Activated T-cell treated with anti-CD3 and anti-CD28 coated beads, Interleukin-2, amount 50 U/mL, for 24 hours (primary cell): ENCODE data around the gene CLPTM1.
"Not testable (repeated sequence)": the region's sequence is repeated elsewhere in the genome, so short reads cannot be mapped to it uniquely, and the experiment has no call there.

ENCODE experiments used
- DNase-seq: peaks from one replicate; pipeline ENCODE4 v3.0.0-alpha.2; 2020
- H3K27ac Mint-ChIP-seq: 2 replicates; pipeline ENCODE4 v1.8.0; 2020; ENCODE audit warnings: mild to moderate bottlenecking, mixed read lengths
- H3K27me3 Mint-ChIP-seq: 2 replicates; pipeline ENCODE4 v1.8.0; 2020; ENCODE audit warnings: mixed read lengths
- H3K36me3 Mint-ChIP-seq: 2 replicates; pipeline ENCODE4 v1.8.0; 2020; ENCODE audit warnings: low read depth, mixed read lengths
- H3K4me1 Mint-ChIP-seq: 2 replicates; pipeline ENCODE4 v1.8.0; 2020; ENCODE audit warnings: low read depth, mixed read lengths
- H3K4me3 Mint-ChIP-seq: 2 replicates; pipeline ENCODE4 v1.8.0; 2020; ENCODE audit warnings: mild to moderate bottlenecking, moderate library complexity, mixed read lengths
- H3K9me3 Mint-ChIP-seq: 2 replicates; pipeline ENCODE4 v1.8.0; 2020; ENCODE audit warnings: mixed read lengths

Gene CLPTM1

DNA sequence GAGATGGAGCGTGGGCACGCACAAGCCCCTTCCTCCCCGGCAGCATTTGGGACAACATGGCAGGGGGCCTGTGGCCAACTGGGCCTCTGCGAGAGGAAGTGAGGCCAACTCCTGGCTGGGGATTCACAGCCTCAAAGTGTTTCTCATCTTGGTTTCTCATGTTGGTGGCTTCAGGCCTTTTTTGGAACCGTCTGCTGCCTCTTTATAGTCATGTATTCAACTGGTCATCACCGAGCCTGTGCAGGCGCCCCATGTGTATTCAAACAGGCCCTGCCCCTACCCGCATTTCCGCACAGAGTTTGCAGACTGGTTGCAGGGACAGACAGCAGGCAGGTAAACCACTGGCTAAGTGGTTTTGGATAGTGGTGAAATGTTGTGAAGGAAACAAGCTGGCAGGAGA, 28.8 kb downstream of the CLPTM1 start:
- H3K27ac Mint-ChIP-seq: peak overlapping the region; percentile 15
- peaks cover 73% of the 10 kb centered on the region for H3K36me3 Mint-ChIP-seq
- no peaks in the 10 kb centered on the region for H3K27me3 Mint-ChIP-seq
- no peak for DNase-seq
- no peaks in the 10 kb centered on the region for H3K9me3 Mint-ChIP-seq
- no peak overlapping the region for H3K4me3 Mint-ChIP-seq
- no peaks in the 10 kb centered on the region for H3K4me1 Mint-ChIP-seq

DNA sequence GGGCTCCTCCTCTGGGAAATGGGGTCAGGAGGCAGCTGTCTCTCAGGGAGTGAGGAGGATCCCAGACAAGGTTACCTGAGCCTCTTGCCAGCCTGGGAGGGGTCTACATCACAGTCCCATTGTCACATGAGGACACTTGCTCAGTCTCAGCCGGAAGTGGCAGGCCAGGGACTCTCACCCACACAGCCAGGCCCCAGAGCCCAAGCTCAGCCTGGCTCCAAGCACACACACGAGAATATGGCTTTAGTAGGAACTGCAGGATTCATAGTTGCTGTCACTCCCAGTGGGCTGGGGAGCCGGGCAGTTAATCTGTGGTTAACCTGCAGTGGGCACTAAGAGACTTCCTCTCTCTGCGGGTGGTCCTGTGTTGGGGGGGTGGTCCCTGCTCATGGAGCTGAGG, 30.3 kb downstream of the CLPTM1 start:
- Mint-ChIP-seq H3K4me3 (no peak overlapping the region), H3K27me3 (no peaks in the 10 kb centered on the region), H3K36me3 (peaks cover 74% of the 10 kb centered on the region), H3K4me1 (no peaks in the 10 kb centered on the region), H3K27ac (peak overlapping the region; percentile 4), H3K9me3 (no peaks in the 10 kb centered on the region)
- DNase-seq: no peak

DNA sequence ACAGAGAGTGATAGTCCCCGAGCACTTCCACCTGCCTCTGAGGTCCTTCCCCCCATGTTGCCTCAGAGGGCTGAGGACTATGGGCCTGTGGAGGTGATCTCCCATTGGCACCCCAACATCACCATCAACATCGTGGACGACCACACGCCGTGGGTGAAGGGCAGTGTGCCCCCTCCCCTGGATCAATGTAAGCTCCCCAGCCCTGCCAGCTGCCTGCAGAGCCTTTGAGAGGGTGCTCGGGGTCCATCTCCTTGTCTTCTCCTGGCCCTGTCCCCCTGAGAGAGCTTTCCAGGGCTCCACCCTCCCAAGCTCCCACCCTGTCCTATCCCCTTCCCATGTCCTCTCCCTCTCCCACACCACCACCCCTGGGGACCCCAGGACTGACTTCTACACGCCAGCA, 31.2 kb downstream of the CLPTM1 start:
- no peaks in the 10 kb centered on the region for H3K27me3 Mint-ChIP-seq
- no peak for DNase-seq
- H3K9me3 Mint-ChIP-seq: no peaks in the 10 kb centered on the region
- no peak overlapping the region for H3K4me3 Mint-ChIP-seq
- H3K27ac Mint-ChIP-seq: peak overlapping the region; percentile 44
- peaks cover 83% of the 10 kb centered on the region for H3K36me3 Mint-ChIP-seq
- H3K4me1 Mint-ChIP-seq: no peaks in the 10 kb centered on the region

DNA sequence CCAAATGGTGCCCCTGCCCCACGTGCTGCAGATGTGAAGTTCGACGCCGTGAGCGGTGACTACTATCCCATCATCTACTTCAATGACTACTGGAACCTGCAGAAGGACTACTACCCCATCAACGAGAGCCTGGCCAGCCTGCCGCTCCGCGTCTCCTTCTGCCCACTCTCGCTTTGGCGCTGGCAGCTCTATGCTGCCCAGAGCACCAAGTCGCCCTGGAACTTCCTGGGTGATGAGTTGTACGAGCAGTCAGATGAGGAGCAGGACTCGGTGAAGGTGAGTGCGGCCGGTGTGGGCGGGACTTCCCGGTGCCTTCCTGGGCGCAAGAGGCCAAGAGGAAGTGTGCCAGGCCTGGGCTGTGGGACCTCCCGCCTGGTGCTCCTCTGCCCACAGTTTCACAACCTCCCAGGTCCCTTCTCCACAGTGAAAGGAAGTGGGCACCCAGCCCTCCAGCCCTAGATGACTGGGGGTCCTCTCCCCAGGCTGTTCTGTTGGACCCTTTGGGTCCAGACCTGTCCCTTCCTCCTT, 32.0 kb downstream of the CLPTM1 start:
- H3K27ac Mint-ChIP-seq: peak overlapping the region; percentile 74
- H3K9me3 Mint-ChIP-seq: no peaks in the 10 kb centered on the region
- peaks cover 85% of the 10 kb centered on the region for H3K36me3 Mint-ChIP-seq
- DNase-seq: no peak
- H3K4me1 Mint-ChIP-seq: no peaks in the 10 kb centered on the region
- H3K4me3 Mint-ChIP-seq: no peak overlapping the region
- H3K27me3 Mint-ChIP-seq: no peaks in the 10 kb centered on the region

DNA sequence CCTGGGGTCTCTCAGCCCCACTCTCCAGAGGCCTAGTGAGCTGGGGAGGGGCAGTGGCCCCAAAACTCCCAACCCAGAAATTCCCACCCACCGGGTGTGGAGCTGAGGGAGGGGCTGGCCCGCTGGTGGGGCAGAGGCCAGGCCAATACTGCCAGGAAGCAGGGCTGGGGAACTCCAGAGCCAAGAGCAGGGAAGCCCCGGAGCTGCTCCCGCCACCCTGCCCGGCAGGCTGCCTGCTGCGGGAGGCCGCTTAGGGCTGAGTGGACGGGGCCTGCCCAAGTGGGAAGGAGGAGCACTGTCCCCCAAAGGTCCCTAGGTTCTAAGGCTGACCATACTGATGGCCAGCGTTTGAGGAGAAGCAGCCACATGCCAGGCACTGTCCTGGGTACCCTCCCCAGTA, 33.1 kb downstream of the CLPTM1 start:
- H3K36me3 Mint-ChIP-seq: peaks cover 80% of the 10 kb centered on the region
- H3K4me3 Mint-ChIP-seq: no peak overlapping the region

DNA sequence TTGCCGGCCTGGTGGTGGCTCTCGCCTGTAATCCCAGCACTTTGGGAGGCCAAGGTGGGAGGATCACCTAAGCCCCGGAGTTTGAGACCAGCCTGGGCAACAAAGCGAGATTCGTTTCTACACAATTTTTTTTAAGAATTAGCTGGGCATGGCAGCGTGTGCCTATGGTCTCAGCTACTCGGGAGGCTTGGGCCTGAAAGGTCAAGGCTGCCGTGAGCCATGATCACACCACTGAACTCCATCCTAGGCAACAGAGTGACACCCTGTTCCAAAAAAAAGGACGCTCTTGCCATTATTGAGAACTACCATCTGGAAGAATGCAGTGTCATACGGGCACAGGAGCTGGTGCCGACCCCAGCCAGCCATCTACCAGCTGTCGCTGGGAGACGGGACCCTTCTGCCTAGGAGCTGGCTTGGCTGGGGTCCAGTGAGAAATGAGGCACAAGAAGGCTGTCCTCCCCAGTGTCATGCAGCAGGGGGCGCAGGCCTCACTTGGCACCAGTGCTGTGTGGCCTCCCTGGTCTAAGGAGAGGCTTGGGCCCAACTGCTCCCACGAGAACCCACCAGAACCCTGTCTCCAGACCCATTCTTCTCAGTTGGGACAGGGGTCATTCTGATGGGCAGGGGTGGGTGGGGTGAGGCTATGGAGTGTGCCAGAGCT, 33.8 kb downstream of the CLPTM1 start:
- Mint-ChIP-seq H3K27ac (peak overlapping the region; percentile 11), H3K4me1 (no peaks in the 10 kb centered on the region), H3K36me3 (peaks cover 86% of the 10 kb centered on the region), H3K4me3 (no peak overlapping the region), H3K9me3 (no peaks in the 10 kb centered on the region), H3K27me3 (no peaks in the 10 kb centered on the region)
- peak; percentile 75 for DNase-seq

More for the DNA sequence above, 33.1 kb downstream of the CLPTM1 start:
- Mint-ChIP-seq H3K4me1 (no peaks in the 10 kb centered on the region), H3K27me3 (no peaks in the 10 kb centered on the region), H3K27ac (no peak overlapping the region), H3K9me3 (no peaks in the 10 kb centered on the region)
- no peak for DNase-seq

DNA sequence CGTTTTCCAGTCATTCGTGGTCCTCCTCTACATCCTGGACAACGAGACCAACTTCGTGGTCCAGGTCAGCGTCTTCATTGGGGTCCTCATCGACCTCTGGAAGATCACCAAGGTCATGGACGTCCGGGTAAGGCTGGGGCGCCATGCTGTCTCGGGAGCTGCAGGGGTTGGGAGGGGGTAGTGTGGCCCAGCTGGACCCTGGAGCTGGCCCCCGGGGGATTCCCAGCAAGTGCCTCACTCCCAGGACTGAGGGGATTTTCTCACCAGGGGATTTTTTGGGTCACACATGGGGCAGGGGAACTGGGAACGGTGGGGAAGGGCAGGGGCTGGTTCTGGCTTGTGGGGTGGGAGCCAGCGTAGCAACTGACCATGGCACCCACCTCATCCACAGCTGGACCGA, 35.3 kb downstream of the CLPTM1 start:
- H3K27ac Mint-ChIP-seq: peak overlapping the region; percentile 44
- no peaks in the 10 kb centered on the region for H3K9me3 Mint-ChIP-seq
- DNase-seq: no peak
- no peak overlapping the region for H3K4me3 Mint-ChIP-seq
- no peaks in the 10 kb centered on the region for H3K4me1 Mint-ChIP-seq
- H3K36me3 Mint-ChIP-seq: peaks cover 78% of the 10 kb centered on the region
- no peaks in the 10 kb centered on the region for H3K27me3 Mint-ChIP-seq

DNA sequence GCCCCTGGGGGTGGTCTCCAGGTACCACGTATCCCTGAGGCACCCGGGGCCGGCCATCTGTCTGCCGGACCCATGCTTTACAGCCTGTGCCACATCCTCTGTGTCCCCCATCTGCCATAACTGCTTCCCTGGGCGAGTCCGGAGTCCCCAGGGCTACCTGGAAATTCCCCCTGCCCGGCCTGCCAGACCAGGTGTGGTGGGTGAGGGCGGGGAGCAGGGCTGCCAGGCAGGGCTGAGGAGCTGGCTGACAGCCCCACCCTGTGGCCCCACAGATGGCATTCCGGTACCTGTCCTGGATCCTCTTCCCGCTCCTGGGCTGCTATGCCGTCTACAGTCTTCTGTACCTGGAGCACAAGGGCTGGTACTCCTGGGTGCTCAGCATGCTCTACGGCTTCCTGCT, 35.8 kb downstream of the CLPTM1 start:
- Mint-ChIP-seq H3K36me3 (peaks cover 73% of the 10 kb centered on the region), H3K9me3 (no peaks in the 10 kb centered on the region), H3K4me1 (no peaks in the 10 kb centered on the region), H3K27ac (no peak overlapping the region), H3K4me3 (no peak overlapping the region), H3K27me3 (no peaks in the 10 kb centered on the region)
- no peak for DNase-seq

DNA sequence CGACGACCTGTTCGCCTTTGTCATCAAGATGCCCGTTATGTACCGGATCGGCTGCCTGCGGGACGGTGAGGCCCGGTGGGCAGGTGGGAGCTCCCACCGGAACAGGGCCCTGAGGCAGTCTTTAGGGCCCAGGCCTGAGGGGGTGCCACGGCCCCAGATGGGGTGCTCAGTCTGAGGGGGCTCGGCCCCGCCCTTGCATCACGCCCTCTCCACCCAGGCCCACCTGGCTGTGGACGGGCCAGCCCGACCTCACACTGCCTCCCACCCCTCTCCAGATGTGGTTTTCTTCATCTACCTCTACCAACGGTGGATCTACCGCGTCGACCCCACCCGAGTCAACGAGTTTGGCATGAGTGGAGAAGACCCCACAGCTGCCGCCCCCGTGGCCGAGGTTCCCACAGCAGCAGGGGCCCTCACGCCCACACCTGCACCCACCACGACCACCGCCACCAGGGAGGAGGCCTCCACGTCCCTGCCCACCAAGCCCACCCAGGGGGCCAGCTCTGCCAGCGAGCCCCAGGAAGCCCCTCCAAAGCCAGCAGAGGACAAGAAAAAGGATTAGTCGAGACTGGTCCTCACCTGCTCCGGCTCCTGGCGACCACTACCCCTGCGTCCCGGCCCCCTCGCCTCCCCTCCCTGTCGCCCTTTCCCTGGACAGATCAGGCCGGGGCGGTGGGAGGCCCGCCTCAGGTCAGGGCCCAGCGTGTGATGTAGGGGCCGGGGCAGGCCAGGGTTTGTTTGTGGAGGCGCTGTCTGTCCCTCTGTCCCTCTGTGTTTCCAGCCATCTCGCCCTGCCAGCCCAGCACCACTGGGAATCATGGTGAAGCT, 37.4 kb downstream of the CLPTM1 start:
- no peak overlapping the region for H3K4me3 Mint-ChIP-seq

DNA sequence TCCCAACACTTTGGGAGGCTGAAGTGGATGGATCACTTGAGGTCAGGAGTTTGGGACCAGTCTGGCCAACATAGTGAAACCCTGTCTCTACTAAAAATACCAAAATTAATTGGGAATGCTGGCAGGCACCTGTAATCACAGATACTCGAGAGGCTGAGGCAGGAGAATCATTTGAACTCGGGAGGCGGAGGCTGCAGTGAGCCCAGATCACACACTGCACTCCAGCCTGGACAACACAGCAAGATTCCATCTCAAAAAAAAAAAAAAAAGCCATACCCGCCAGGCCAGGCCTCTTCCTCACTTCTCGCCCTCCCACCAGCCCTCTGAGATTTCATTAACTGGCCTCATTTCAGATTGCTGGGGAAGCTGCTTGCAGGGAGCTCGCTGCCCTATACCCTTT, 38.3 kb downstream of the CLPTM1 start:
- Mint-ChIP-seq H3K4me3 (no peak overlapping the region), H3K9me3 (no peaks in the 10 kb centered on the region), H3K27ac (peak overlapping the region; percentile 18), H3K27me3 (no peaks in the 10 kb centered on the region), H3K4me1 (no peaks in the 10 kb centered on the region), H3K36me3 (peaks cover 52% of the 10 kb centered on the region)
- no peak for DNase-seq

More for the DNA sequence above, 37.4 kb downstream of the CLPTM1 start:
- Mint-ChIP-seq H3K36me3 (peaks cover 57% of the 10 kb centered on the region), H3K4me1 (no peaks in the 10 kb centered on the region), H3K27ac (no peak overlapping the region), H3K27me3 (no peaks in the 10 kb centered on the region), H3K9me3 (no peaks in the 10 kb centered on the region)
- no peak for DNase-seq

DNA sequence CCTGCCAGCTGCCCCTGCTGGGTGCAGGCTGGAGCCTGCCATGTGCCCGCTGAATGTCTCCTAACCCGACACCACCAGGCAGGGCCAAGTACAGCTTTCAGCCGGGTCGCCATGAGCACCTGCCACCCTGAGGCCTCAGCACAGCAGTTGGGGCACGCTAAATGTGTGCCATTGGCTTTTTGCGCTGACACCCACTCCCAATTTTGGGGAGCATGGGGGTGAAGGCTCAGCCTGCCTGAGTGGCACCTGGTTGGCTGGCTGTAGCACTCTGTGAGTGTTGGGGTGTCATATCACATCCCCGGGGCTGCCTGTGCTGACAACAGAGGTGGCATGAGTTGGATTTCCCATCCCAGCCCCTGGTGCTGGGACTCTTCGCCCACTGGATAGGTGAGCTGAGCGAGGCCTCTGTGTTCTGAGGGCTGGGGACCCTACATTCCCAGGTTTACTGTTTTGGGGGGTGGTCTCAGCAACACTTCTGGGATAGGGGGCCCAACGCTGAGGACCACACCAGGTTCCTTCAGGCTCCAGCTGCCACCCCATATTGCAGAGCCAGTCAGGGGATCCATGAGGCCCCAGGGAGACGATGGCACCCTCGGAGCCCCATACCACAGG, 38.9 kb downstream of the CLPTM1 start:
- H3K27me3 Mint-ChIP-seq: no peaks in the 10 kb centered on the region
- DNase-seq: no peak
- H3K9me3 Mint-ChIP-seq: no peaks in the 10 kb centered on the region
- H3K27ac Mint-ChIP-seq: no peak overlapping the region
- no peak overlapping the region for H3K4me3 Mint-ChIP-seq
- H3K4me1 Mint-ChIP-seq: no peaks in the 10 kb centered on the region
- peaks cover 47% of the 10 kb centered on the region for H3K36me3 Mint-ChIP-seq

DNA sequence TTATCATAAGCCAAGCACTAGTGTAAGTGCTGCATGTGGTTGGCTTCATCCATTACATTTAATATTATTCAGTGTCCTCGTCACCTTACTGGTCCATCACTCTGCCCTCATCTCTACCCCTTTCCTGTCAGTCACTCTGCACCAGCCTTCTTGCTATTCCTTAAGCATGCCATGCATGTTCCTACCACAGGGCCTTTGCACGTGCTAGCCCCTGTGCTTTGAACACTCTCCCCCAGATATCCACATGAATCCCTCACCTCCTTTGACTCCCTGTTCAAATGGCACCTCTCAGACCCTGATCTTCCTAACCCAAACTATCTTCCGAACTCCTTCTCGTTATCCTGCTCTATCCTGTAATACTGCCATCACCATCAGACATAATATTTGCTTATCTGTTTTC, 42.8 kb downstream of the CLPTM1 start:
- H3K27ac Mint-ChIP-seq: peak overlapping the region; percentile 51
- H3K9me3 Mint-ChIP-seq: no peaks in the 10 kb centered on the region
- H3K36me3 Mint-ChIP-seq: peaks cover 25% of the 10 kb centered on the region
- H3K4me3 Mint-ChIP-seq: no peak overlapping the region
- DNase-seq: no peak
- no peaks in the 10 kb centered on the region for H3K27me3 Mint-ChIP-seq
- H3K4me1 Mint-ChIP-seq: peaks cover 24% of the 10 kb centered on the region

DNA sequence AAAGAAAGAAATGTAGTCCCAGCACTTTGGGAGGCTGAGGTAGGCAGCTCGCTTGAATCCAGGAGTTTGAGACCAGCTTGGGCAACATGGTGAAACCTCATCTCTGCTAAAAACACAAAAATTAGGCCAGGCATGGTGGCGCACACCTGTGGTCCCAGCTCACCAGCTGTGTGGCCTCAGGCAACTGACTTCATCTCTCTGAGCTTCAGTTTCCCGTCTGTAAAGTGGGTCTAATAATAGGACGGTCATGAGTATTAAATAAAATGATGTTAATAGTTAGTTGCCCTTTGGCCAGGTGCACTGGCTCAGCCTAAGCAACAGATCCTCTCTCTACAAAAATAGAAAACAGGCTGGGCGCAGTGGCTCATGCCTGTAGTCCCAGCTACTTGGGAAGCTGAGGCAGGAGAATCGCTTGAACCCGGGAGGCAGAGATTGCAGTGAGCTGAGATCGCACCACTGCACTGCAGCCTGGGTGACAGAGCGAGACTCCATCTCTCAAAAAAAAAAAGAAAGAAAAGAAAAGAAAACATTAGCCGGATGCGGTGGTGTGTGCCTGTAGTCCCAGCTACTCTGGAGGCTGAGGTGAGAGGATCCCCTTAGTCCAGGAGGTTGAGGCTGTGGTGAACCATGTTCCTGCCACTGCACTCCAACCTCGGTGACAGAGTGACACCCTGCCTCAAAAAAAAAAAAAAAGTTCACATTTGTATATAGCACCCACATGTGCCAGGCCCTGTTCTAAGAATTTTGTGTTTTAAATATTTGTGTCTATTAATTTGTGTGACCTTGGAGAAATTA, 44.1 kb downstream of the CLPTM1 start:
- DNase-seq, H3K27me3 Mint-ChIP-seq, H3K4me3 Mint-ChIP-seq, H3K9me3 Mint-ChIP-seq: not testable (repeated sequence)
- Mint-ChIP-seq H3K4me1 (peaks cover 26% of the 10 kb centered on the region), H3K27ac (peak overlapping the region; percentile 8), H3K36me3 (peaks cover 29% of the 10 kb centered on the region)

DNA sequence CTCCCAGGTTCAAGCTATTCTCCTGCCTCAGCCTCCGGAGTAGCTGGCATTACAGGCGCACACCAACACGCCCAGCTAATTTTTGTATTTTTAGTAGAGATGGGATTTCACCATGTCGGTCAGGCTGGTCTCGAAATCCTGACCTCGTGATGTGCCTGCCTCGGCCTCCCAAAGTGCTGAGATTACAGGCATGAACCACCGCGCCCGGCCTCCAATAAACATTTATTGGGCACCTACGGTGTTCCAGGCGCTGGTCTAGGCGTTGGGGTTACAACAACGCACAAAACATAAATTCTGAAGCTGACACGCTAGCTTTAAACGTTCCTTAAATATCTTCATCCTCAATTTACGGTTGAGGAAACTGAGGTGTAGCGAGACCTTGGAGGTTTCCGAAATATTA, 45.5 kb downstream of the CLPTM1 start:
- not testable (repeated sequence) for H3K27me3 Mint-ChIP-seq, DNase-seq, H3K9me3 Mint-ChIP-seq
- peak overlapping the region; percentile 63 for H3K4me3 Mint-ChIP-seq
- peak overlapping the region; percentile 89 for H3K27ac Mint-ChIP-seq
- peaks cover 26% of the 10 kb centered on the region for H3K4me1 Mint-ChIP-seq
- H3K36me3 Mint-ChIP-seq: peaks cover 37% of the 10 kb centered on the region
